ENCODE results near the gene KIF19. TPM values are rescaled to one million over a fixed set of nuclear protein-coding genes. Genes with fewer than 3 reads are reported as not detected.

KIF19 gene
- total and polyA plus RNA-seq, 10 of the 15 experiments (the other 5 are each of a cell fraction or from before 2014, with no cell fraction given) = 0.06 to 0.07 TPM; not detected in 8

GRCh38 chr17:74389084-74389753 lies 63.2 kb downstream of the KIF19 start (continued):
- TF ChIP-seq E2F8 (IDR thresholded peaks at IDR 0.05; ENCODE audit: low read depth, partially characterized antibody) = no peak
- no peak for TF ChIP-seq SMAD1 (IDR thresholded peaks at IDR 0.05; ENCODE audit: low read depth, partially characterized antibody)
- TF ChIP-seq KDM1A (IDR thresholded peaks at IDR 0.05; ENCODE audit: borderline replicate concordance) = no peak

GRCh38 chr17:74389937-74390679 lies 64.1 kb downstream of the KIF19 start:
- ChIA-PET RAD21 (ENCODE audit: unreplicated experiment) (interaction anchor here (0.7 to 1.8 kb wide), 3 partner anchors 9 to 22 kb away, joined by 5 to 6 read pairs (median 5); no protein-coding TSS in a partner anchor), SMC1A (ENCODE audit: uncharacterized antibody, unreplicated experiment) (no interaction called here), POLR2A (interaction anchor here (0.6 kb wide), 1 partner anchor 67 kb away, joined by 3 read pairs; no protein-coding TSS in a partner anchor), CTCF (interaction anchor here (2.1 kb wide), 1 partner anchor 11 kb away, joined by 7 read pairs; no protein-coding TSS in a partner anchor)
- in situ Hi-C loops (cut with MboI) = no loop called here
- Histone ChIP-seq H4K20me1 (ENCODE audit: control insufficient read depth, insufficient read depth) (no peaks in the 10 kb centered on the region), H3K9me3 (replicated peaks; ENCODE audit: control insufficient read depth, insufficient read depth, low read length) (no peaks in the 10 kb centered on the region), H3K27ac (ENCODE audit: control insufficient read depth, insufficient read depth) (no peak overlapping the region), H3K79me2 (ENCODE audit: control insufficient read depth, insufficient read depth, low read length) (no peaks in the 10 kb centered on the region), H3K4me3 (no peak overlapping the region), H2AFZ (ENCODE audit: control insufficient read depth, low read depth, low read length) (no peak overlapping the region), H3K27me3 (replicated peaks in 1 of 2; ENCODE audit: control insufficient read depth in 2 of 2, insufficient read depth in 2 of 2, low read length in 1 of 2) (no peaks in the 10 kb centered on the region; a peak in 1 of 4 replicates), H3K9ac (ENCODE audit: control insufficient read depth, insufficient read depth, low read length) (no peak overlapping the region), H3K36me3 (ENCODE audit: control insufficient read depth in 2 of 2, insufficient read depth in 2 of 2, low read length in 1 of 2) (no peaks in the 10 kb centered on the region), H3K4me1 (ENCODE audit: control insufficient read depth, insufficient read depth, low read length) (no peaks in the 10 kb centered on the region), H3K4me2 (ENCODE audit: control insufficient read depth, insufficient read depth) (no peak overlapping the region)
- ATAC-seq (no peak), FAIRE-seq (no peak), DNase-seq (ENCODE audit: low read depth, low spot score) (no peak)
- TF ChIP-seq ZBTB11 (CRISPR knock-in tag; IDR thresholded peaks at IDR 0.05) (no peak), ZNF384 (IDR thresholded peaks at IDR 0.05; ENCODE audit: borderline replicate concordance, low read depth, low read length) (no peak), TCF12 (IDR thresholded peaks at IDR 0.05; ENCODE audit: low read depth, low read length) (no peak), SKIL (IDR thresholded peaks at IDR 0.05; ENCODE audit: low read depth, poor library complexity, severe bottlenecking) (no peak), MTA2 (IDR thresholded peaks at IDR 0.05; ENCODE audit: low read depth) (0 out of 2 replicates have a peak, but pooled peaks have one; percentile 12)
- WGBS (ENCODE audit: insufficient coverage, insufficient replicate concordance, low lambda C conversion rate, missing lambda C conversion rate) = 0% methylated on average over 2 of the region's 2 CpGs
- intact Hi-C loops (cut with micrococcal nuclease; ENCODE audit: unreplicated experiment) = no loop called here
- no TSS peak for BruUV-seq (replicated peaks)
